22Rv1 (cell line): ENCODE data around the gene SLC12A7.

Source experiments
- H3K27ac ChIP-seq: fragments of 450-650 bp; 2 replicates; pipeline ENCODE4 v1.5.1; 2017
- CTCF ChIP-seq: fragments of 450-650 bp; IDR thresholded peaks from 2 replicates; pipeline ENCODE4 v1.5.1; 2017; ENCODE audit warnings: mild to moderate bottlenecking
- ZFX ChIP-seq: fragments of 450-650 bp; IDR thresholded peaks from 2 replicates; pipeline ENCODE4 v1.6.1; 2017; ENCODE audit warnings: antibody characterized with exemption, borderline replicate concordance

The SLC12A7 gene

GRCh38 chr5:1021136-1021968 is 90.5 kb downstream of the SLC12A7 start:
- TF ChIP-seq ZFX (no peak), CTCF (no peak)
- no peak overlapping the region for H3K27ac ChIP-seq

- no peak for TF ChIP-seq CTCF
- no peak for TF ChIP-seq ZFX
- no peak overlapping the region for H3K27ac ChIP-seq
Measured at GRCh38 chr5:1020452-1020961, 91.4 kb downstream of the SLC12A7 start.

GRCh38 chr5:1019001-1019905 is 92.6 kb downstream of the SLC12A7 start:
- no peak overlapping the region for H3K27ac ChIP-seq
- TF ChIP-seq ZFX: no peak
- TF ChIP-seq CTCF: no peak

GRCh38 chr5:1018596-1018995 is 93.3 kb downstream of the SLC12A7 start:
- no peak overlapping the region for H3K27ac ChIP-seq
- TF ChIP-seq ZFX (no peak), CTCF (no peak)

- H3K27ac ChIP-seq: no peak overlapping the region
- TF ChIP-seq CTCF: no peak
- TF ChIP-seq ZFX: no peak
Measured at GRCh38 chr5:1017691-1018455, 94.0 kb downstream of the SLC12A7 start.

GRCh38 chr5:1017056-1017455 is 94.8 kb downstream of the SLC12A7 start:
- H3K27ac ChIP-seq: no peak overlapping the region
- no peak for TF ChIP-seq CTCF
- TF ChIP-seq ZFX: no peak
